B cell (primary cell): ENCODE results near the gene ABR. TPM values are rescaled to one million over a fixed set of nuclear protein-coding genes. Genes with fewer than 3 reads are reported as not detected.
"Not testable (repeated sequence)": the region's sequence is repeated elsewhere in the genome, so short reads cannot be mapped to it uniquely, and the experiment has no call there.

Experiments
- ATAC-seq: fragments of 200-7000 bp; cut with Tn5 transposase; one replicate; pipeline ENCODE4 v1.10.0; 2021; ENCODE audit warnings: low read depth, mild to moderate bottlenecking, moderate number of reproducible peaks, moderate library complexity
- CTCF ChIA-PET: fragments of 350-600 bp; sonication (Branson Sonifier 250); formaldehyde crosslinking; loops from one replicate; lab custom pipeline; 2021; ENCODE audit warnings: antibody characterized with exemption, inconsistent platforms; lab: Charles Lee
- POLR2A ChIA-PET: fragments of 350-600 bp; sonication (Branson Sonifier 250); formaldehyde crosslinking; loops from one replicate; lab custom pipeline; 2021; ENCODE audit warnings: antibody characterized with exemption; lab: Charles Lee
- DNase-seq: peaks from one replicate; pipeline ENCODE4 v3.0.0; 2013
- H2AFZ ChIP-seq: 2 replicates; pipeline ENCODE4 v1.6.1; 2012; ENCODE audit warnings: mild to moderate bottlenecking, low read depth, low read length; ENCODE audit not compliant: insufficient read depth, poor library complexity, severe bottlenecking
- H3K27ac ChIP-seq, 2 donors: 1 replicate in 1 of 2; 2 replicates in 1 of 2; pipeline ENCODE4 v1.5.1; 2012 to 2013; ENCODE audit warnings: low read length in 2 of 2, mild to moderate bottlenecking in 2 of 2, moderate library complexity in 1 of 2
- H3K27me3 ChIP-seq, 4 experiments: fragments of 200-600 bp in 1 of 4; sonication (generic) in 1 of 4; replicated peaks in 1 of 4; 1 replicate in 2 of 4; 2 replicates in 2 of 4; pipeline versions ENCODE4 v1.6.1 to v1.7.0; 2013 to 2016; ENCODE audit warnings: low read length in 3 of 4, mild to moderate bottlenecking in 2 of 4, mixed read lengths in 1 of 4, moderate library complexity in 1 of 4; ENCODE audit not compliant: insufficient read depth in 4 of 4, control insufficient read depth in 3 of 4; ENCODE audit errors: control extremely low read depth in 1 of 4
- H3K36me3 ChIP-seq, 2 experiments: replicated peaks in 1 of 2; 1 replicate in 1 of 2; 2 replicates in 1 of 2; pipeline versions ENCODE4 v1.6.1 to v1.7.1; 2013; ENCODE audit warnings: low read length in 1 of 2; ENCODE audit not compliant: insufficient read depth in 2 of 2, control insufficient read depth in 1 of 2; ENCODE audit errors: control extremely low read depth in 1 of 2, extremely low read depth in 1 of 2
- H3K4me1 ChIP-seq, 2 donors: fragments of 200-600 bp in 1 of 2; sonication (generic) in 1 of 2; 1 replicate in 1 of 2; 2 replicates in 1 of 2; pipeline versions ENCODE4 v1.5.1 to v1.6.1; 2013 to 2017; ENCODE audit warnings: low read length in 2 of 2; ENCODE audit not compliant: control insufficient read depth in 2 of 2, insufficient read depth in 2 of 2
- H3K4me2 ChIP-seq: replicated peaks from 2 replicates; pipeline ENCODE3; 2012; ENCODE audit warnings: mild to moderate bottlenecking, low read depth, low read length; ENCODE audit not compliant: poor library complexity, severe bottlenecking
- H3K4me3 ChIP-seq, 5 experiments: fragments of 200-600 bp in 1 of 5; sonication (generic) in 1 of 5; 1 replicate in 3 of 5; 2 replicates in 2 of 5; pipeline versions ENCODE4 v1.5.1 to v1.7.0; 2011 to 2016; ENCODE audit warnings: low read length in 4 of 5, mild to moderate bottlenecking in 4 of 5, low read depth in 2 of 5, control low read depth in 1 of 5, moderate library complexity in 1 of 5; ENCODE audit not compliant: insufficient read depth in 1 of 5; ENCODE audit errors: control extremely low read depth in 1 of 5, extremely low read depth in 1 of 5
- H3K79me2 ChIP-seq: fragments of 200-600 bp; sonication (generic); one replicate; pipeline ENCODE4 v1.6.0; 2016; ENCODE audit warnings: low read length; ENCODE audit not compliant: control insufficient read depth, insufficient read depth
- H3K9ac ChIP-seq: fragments of 200-600 bp; sonication (generic); 2 replicates; pipeline ENCODE4 v1.6.1; 2017; ENCODE audit warnings: mild to moderate bottlenecking, low read length, moderate library complexity
- H3K9me3 ChIP-seq, 3 donors: one replicate each; pipeline versions ENCODE4 v1.6.1 to v1.7.1; 2013; ENCODE audit warnings: low read length in 2 of 3; ENCODE audit not compliant: control insufficient read depth in 2 of 3, insufficient read depth in 1 of 3; ENCODE audit errors: control extremely low read depth in 1 of 3
- H4K20me1 ChIP-seq: 2 replicates; pipeline ENCODE4 v1.6.0; 2012; ENCODE audit warnings: mild to moderate bottlenecking, low read length; ENCODE audit not compliant: insufficient read depth, control insufficient read depth, poor library complexity, severe bottlenecking
- H3K27ac Mint-ChIP-seq: one replicate; pipeline ENCODE4 v1.8.0; 2021; ENCODE audit warnings: mixed read lengths
- H3K27me3 Mint-ChIP-seq: one replicate; pipeline ENCODE4 v1.8.0; 2021; ENCODE audit warnings: mixed read lengths
- H3K4me1 Mint-ChIP-seq: one replicate; pipeline ENCODE4 v1.8.0; 2021; ENCODE audit warnings: mixed read lengths
- H3K4me3 Mint-ChIP-seq: one replicate; pipeline ENCODE4 v1.8.0; 2021; ENCODE audit warnings: mixed read lengths
- H3K9me3 Mint-ChIP-seq: one replicate; pipeline ENCODE4 v1.8.0; 2022; ENCODE audit warnings: mixed read lengths; ENCODE audit not compliant: insufficient read depth
- CTCF ChIP-seq: fragments of 200-600 bp; IDR thresholded peaks from one replicate; pipeline ENCODE4 v1.8.0; 2022; ENCODE audit warnings: antibody characterized with exemption, mild to moderate bottlenecking
- EZH2 ChIP-seq: IDR thresholded peaks from 2 replicates; pipeline ENCODE4 v1.6.1; 2012; ENCODE audit warnings: borderline replicate concordance, low read depth, mild to moderate bottlenecking, moderate library complexity, low read length; ENCODE audit not compliant: insufficient read depth, poor library complexity, severe bottlenecking
- WGBS: methylation state at CpG from one replicate; pipeline ENCODE4 v1.1.5; 2013; ENCODE audit warnings: missing lambda C conversion rate; ENCODE audit not compliant: insufficient coverage; 5-methylcytosine and 5-hydroxymethylcytosine counted together
- intact Hi-C: fragments of 100-400 bp; cut with micrococcal nuclease; formaldehyde crosslinking; loops from one replicate; pipeline ENCODE4 v1.10.0; 2022
- polyA plus RNA-seq: library from polyadenylated mRNA; depleted of rRNA; stranded (reverse); fragments of >200 nt; gene quantifications from 2 replicates; pipeline ENCODE4 v1.2.3, GENCODE V29; 2012
- total RNA-seq, 2 donors: library from RNA; stranded (reverse); fragments of 120-200 nt in 1 of 2; gene quantifications; 1 replicate in 1 of 2; 2 replicates in 1 of 2; pipeline versions ENCODE4 v1.2.3 to v1.2.4, GENCODE V29; 2013 to 2022

The ABR gene
- total and polyA plus RNA-seq, 2 donors (not counting 1 experiment from before 2014, with no cell fraction given) = 79.8 to 262 TPM

- Mint-ChIP-seq H3K27ac (no peak overlapping the region), H3K4me1 (peaks cover 20% of the 10 kb centered on the region), H3K4me3 (no peak overlapping the region), H3K27me3 (peaks cover 33% of the 10 kb centered on the region), H3K9me3 (no peaks in the 10 kb centered on the region)
- POLR2A ChIA-PET = no interaction called here
- no peak overlapping the region for H3K4me2 ChIP-seq
- no peak overlapping the region for H2AFZ ChIP-seq
- H4K20me1 ChIP-seq = no peaks in the 10 kb centered on the region
- DNase-seq (no peak), ATAC-seq (no peak)
- peaks cover 22 to 26% of the 10 kb centered on the region in 2 donors for H3K4me1 ChIP-seq
- H3K9ac ChIP-seq = no peak overlapping the region
- no peak for TF ChIP-seq EZH2
- TF ChIP-seq CTCF = no peak
- H3K27ac ChIP-seq = no peak overlapping the region
- no peaks in the 10 kb centered on the region for H3K79me2 ChIP-seq
- no peak overlapping the region for H3K4me3 ChIP-seq
- peaks cover 0 to 33% (median 22%) of the 10 kb centered on the region in 4 experiments for H3K27me3 ChIP-seq
- CTCF ChIA-PET = no interaction called here
- intact Hi-C loops = no loop called here
- no peaks in the 10 kb centered on the region for H3K36me3 ChIP-seq
- peaks cover 0 to 7% (median 0%) of the 10 kb centered on the region in 3 donors for H3K9me3 ChIP-seq
- 91% methylated on average over 4 of the region's 6 CpGs for WGBS
Measured at GRCh38 chr17:976312-976711, 203.5 kb downstream of the ABR start.

- intact Hi-C loops = no loop called here
- no peak overlapping the region for H2AFZ ChIP-seq
- ChIA-PET POLR2A (no interaction called here), CTCF (no interaction called here)
- no peak overlapping the region for H3K27ac ChIP-seq
- no peak overlapping the region for H3K27ac Mint-ChIP-seq
- no peak overlapping the region for H3K4me3 Mint-ChIP-seq
- H3K36me3 ChIP-seq = no peaks in the 10 kb centered on the region
- peaks cover 13% of the 10 kb centered on the region for H3K4me1 Mint-ChIP-seq
- ATAC-seq (no peak), DNase-seq (no peak)
- peaks cover 16 to 17% of the 10 kb centered on the region in 2 donors for H3K4me1 ChIP-seq
- H3K4me2 ChIP-seq = no peak overlapping the region
- TF ChIP-seq EZH2 (no peak), CTCF (no peak)
- H3K27me3 Mint-ChIP-seq = peaks cover 36% of the 10 kb centered on the region
- WGBS = 89% methylated on average over 5 of the region's 5 CpGs
- H4K20me1 ChIP-seq = no peaks in the 10 kb centered on the region
- no peak overlapping the region for H3K9ac ChIP-seq
- H3K27me3 ChIP-seq = peaks cover 0 to 33% (median 22%) of the 10 kb centered on the region in 4 experiments
- H3K4me3 ChIP-seq = no peak overlapping the region
- H3K9me3 Mint-ChIP-seq = no peaks in the 10 kb centered on the region
- no peaks in the 10 kb centered on the region for H3K79me2 ChIP-seq
- peaks cover 0 to 5% (median 0%) of the 10 kb centered on the region in 3 donors for H3K9me3 ChIP-seq
Measured at GRCh38 chr17:975371-975915, 204.3 kb downstream of the ABR start.

GRCh38 chr17:974778-975177 lies 205.0 kb downstream of the ABR start:
- H3K4me1 Mint-ChIP-seq, H2AFZ ChIP-seq, H3K4me3 ChIP-seq, H3K9me3 Mint-ChIP-seq, H3K9ac ChIP-seq, H3K36me3 ChIP-seq, H3K79me2 ChIP-seq, H3K4me3 Mint-ChIP-seq, H4K20me1 ChIP-seq, POLR2A ChIA-PET, intact Hi-C loops, ATAC-seq, CTCF ChIA-PET, H3K27ac ChIP-seq, DNase-seq, H3K27ac Mint-ChIP-seq, H3K9me3 ChIP-seq, H3K4me2 ChIP-seq: not testable (repeated sequence)
- 86% methylated on average over 2 of the region's 2 CpGs for WGBS
- H3K4me1 ChIP-seq = peaks cover 11% of the 10 kb centered on the region in 2 donors
- peaks cover 43% of the 10 kb centered on the region for H3K27me3 Mint-ChIP-seq
- H3K27me3 ChIP-seq = peaks cover 0 to 33% (median 22%) of the 10 kb centered on the region in 4 experiments
